HEK293 (cell line): ENCODE measurements around the gene MYLK.
"Not testable (repeated sequence)": the region's sequence is repeated elsewhere in the genome, so short reads cannot be mapped to it uniquely, and the experiment has no call there.

Experiments used
- CTCF ChIA-PET: fragments of 350-600 bp; formaldehyde crosslinking; extraction: SDS; loops from one replicate; lab custom pipeline; 2021; ENCODE audit warnings: antibody characterized with exemption; lab: Yijun Ruan, JAX
- POLR2A ChIA-PET: fragments of 300-600 bp; formaldehyde crosslinking; extraction: SDS; loops from one replicate; lab custom pipeline; 2020; ENCODE audit warnings: antibody characterized with exemption, inconsistent platforms; lab: Yijun Ruan, JAX
- H3K27ac ChIP-seq: fragments of 200-500 bp; sonication (Bioruptor generic); 2 replicates; pipeline ENCODE4 v1.5.1; 2014; ENCODE audit warnings: low read depth, low read length, control low read depth, inconsistent platforms; ENCODE audit errors: extremely low read depth
- H3K36me3 ChIP-seq, 2 experiments: fragments of 200-500 bp in 1 of 2; sonication (Bioruptor generic) in 1 of 2; 1 replicate in 1 of 2; 2 replicates in 1 of 2; pipeline ENCODE4 v1.5.1; 2014 to 2017; ENCODE audit warnings: inconsistent platforms in 2 of 2, low read length in 2 of 2; ENCODE audit not compliant: control insufficient read depth in 2 of 2, insufficient read depth in 1 of 2
- H3K4me1 ChIP-seq: fragments of 200-500 bp; sonication (Bioruptor generic); 2 replicates; pipeline ENCODE4 v1.5.1; 2014; ENCODE audit warnings: mild to moderate bottlenecking, low read length, inconsistent platforms; ENCODE audit not compliant: control insufficient read depth, insufficient read depth
- H3K4me3 ChIP-seq: 2 replicates; pipeline ENCODE4 v1.5.1; 2011; ENCODE audit warnings: low read depth, mild to moderate bottlenecking, control low read depth, low read length, moderate library complexity
- H3K9me3 ChIP-seq: fragments of 200-500 bp; sonication (Bioruptor generic); 2 replicates; pipeline ENCODE4 v1.5.1; 2014; ENCODE audit warnings: low read depth, low read length, inconsistent platforms; ENCODE audit not compliant: control insufficient read depth, insufficient read depth
- ELK4 ChIP-seq: IDR thresholded peaks from 2 replicates; pipeline ENCODE4 v1.6.1; 2011; ENCODE audit warnings: mild to moderate bottlenecking, low read depth, low read length, borderline replicate concordance
- KLF10 ChIP-seq: fragments of 450-650 bp; IDR thresholded peaks from 2 replicates; pipeline ENCODE4 v1.5.1; 2018; ENCODE audit warnings: missing biosample characterization, mild to moderate bottlenecking, missing genetic modification characterization
- OVOL3 ChIP-seq: fragments of 450-650 bp; formaldehyde crosslinking; IDR thresholded peaks from 2 replicates; pipeline ENCODE4 v1.5.1; 2016; ENCODE audit warnings: missing biosample characterization, missing genetic modification characterization
- SP3 ChIP-seq: fragments of 450-650 bp; formaldehyde crosslinking; IDR thresholded peaks from 2 replicates; pipeline ENCODE4 v1.5.1; 2016; ENCODE audit warnings: missing biosample characterization, missing genetic modification characterization
- ZBTB11 ChIP-seq: fragments of 450-650 bp; formaldehyde crosslinking; conservative IDR thresholded peaks from 2 replicates; pipeline ENCODE4 v1.5.1; 2016; ENCODE audit warnings: low read depth, missing biosample characterization, missing genetic modification characterization
- ZIC2 ChIP-seq: fragments of 450-650 bp; formaldehyde crosslinking; IDR thresholded peaks from 2 replicates; pipeline ENCODE4 v1.5.1; 2016; ENCODE audit warnings: missing biosample characterization, missing genetic modification characterization
- ZNF112 ChIP-seq: fragments of 450-650 bp; formaldehyde crosslinking; IDR thresholded peaks from 2 replicates; pipeline ENCODE4 v1.5.0; 2017; ENCODE audit warnings: missing biosample characterization, missing genetic modification characterization
- ZNF140 ChIP-seq: fragments of 450-650 bp; formaldehyde crosslinking; IDR thresholded peaks from 2 replicates; pipeline ENCODE4 v1.5.1; 2016; ENCODE audit warnings: missing biosample characterization, missing genetic modification characterization
- ZNF2 ChIP-seq: fragments of 450-650 bp; formaldehyde crosslinking; IDR thresholded peaks from 2 replicates; pipeline ENCODE4 v1.5.1; 2016; ENCODE audit warnings: missing biosample characterization, missing genetic modification characterization
- ZNF223 ChIP-seq: fragments of 450-650 bp; formaldehyde crosslinking; IDR thresholded peaks from 2 replicates; pipeline ENCODE4 v1.5.1; 2016; ENCODE audit warnings: missing biosample characterization, missing genetic modification characterization
- ZNF335 ChIP-seq: fragments of 450-650 bp; formaldehyde crosslinking; conservative IDR thresholded peaks from 2 replicates; pipeline ENCODE4 v1.5.1; 2016; ENCODE audit warnings: missing biosample characterization, missing genetic modification characterization
- ZNF394 ChIP-seq: fragments of 450-650 bp; formaldehyde crosslinking; IDR thresholded peaks from 2 replicates; pipeline ENCODE4 v1.5.1; 2016; ENCODE audit warnings: missing biosample characterization, missing genetic modification characterization, mild to moderate bottlenecking, moderate library complexity, borderline replicate concordance
- ZNF426 ChIP-seq: fragments of 450-650 bp; formaldehyde crosslinking; IDR thresholded peaks from 2 replicates; pipeline ENCODE4 v1.5.1; 2017; ENCODE audit warnings: missing biosample characterization, missing genetic modification characterization, mild to moderate bottlenecking, inconsistent platforms, moderate library complexity
- ZNF48 ChIP-seq: fragments of 450-650 bp; formaldehyde crosslinking; IDR thresholded peaks from 2 replicates; pipeline ENCODE4 v1.5.1; 2016; ENCODE audit warnings: missing biosample characterization, missing genetic modification characterization
- ZNF501 ChIP-seq: fragments of 450-650 bp; formaldehyde crosslinking; IDR thresholded peaks from 2 replicates; pipeline ENCODE4 v1.5.1; 2016; ENCODE audit warnings: missing biosample characterization, missing genetic modification characterization
- ZNF521 ChIP-seq: fragments of 450-650 bp; formaldehyde crosslinking; IDR thresholded peaks from 2 replicates; pipeline ENCODE4 v1.5.1; 2017; ENCODE audit warnings: missing biosample characterization, mild to moderate bottlenecking, missing genetic modification characterization
- ZNF549 ChIP-seq: fragments of 450-650 bp; IDR thresholded peaks from 2 replicates; pipeline ENCODE4 v1.5.1; 2018; ENCODE audit warnings: missing biosample characterization, missing genetic modification characterization, mild to moderate bottlenecking, inconsistent platforms, moderate library complexity
- ZNF623 ChIP-seq: fragments of 450-650 bp; formaldehyde crosslinking; IDR thresholded peaks from 2 replicates; pipeline ENCODE4 v1.5.1; 2016; ENCODE audit warnings: missing biosample characterization, missing genetic modification characterization
- ZNF664 ChIP-seq: fragments of 450-650 bp; formaldehyde crosslinking; IDR thresholded peaks from 2 replicates; pipeline ENCODE4 v1.5.1; 2016; ENCODE audit warnings: missing biosample characterization, missing genetic modification characterization
- ZNF707 ChIP-seq: fragments of 450-650 bp; formaldehyde crosslinking; IDR thresholded peaks from 2 replicates; pipeline ENCODE4 v1.5.1; 2016; ENCODE audit warnings: missing biosample characterization, missing genetic modification characterization
- ZNF776 ChIP-seq: fragments of 450-650 bp; formaldehyde crosslinking; IDR thresholded peaks from 2 replicates; pipeline ENCODE4 v1.5.0; 2017; ENCODE audit warnings: missing biosample characterization, missing genetic modification characterization, borderline replicate concordance
- ZSCAN16 ChIP-seq: fragments of 450-650 bp; formaldehyde crosslinking; IDR thresholded peaks from 2 replicates; pipeline ENCODE4 v1.5.1; 2016; ENCODE audit warnings: missing biosample characterization, missing genetic modification characterization
- ZSCAN23 ChIP-seq: fragments of 450-650 bp; formaldehyde crosslinking; IDR thresholded peaks from 2 replicates; pipeline ENCODE4 v1.5.1; 2016; ENCODE audit warnings: missing biosample characterization, missing genetic modification characterization
- TF ChIP-seq, protein P1 (sequence below): fragments of 450-650 bp; formaldehyde crosslinking; IDR thresholded peaks from 2 replicates; pipeline ENCODE4 v1.5.1; 2016; ENCODE audit warnings: missing biosample characterization, missing genetic modification characterization

Gene MYLK

GRCh38 chr3:123711356-123711755, 172.8 kb downstream of the MYLK start:
- CTCF ChIA-PET, result interaction anchor here (0.9 to 2.5 kb wide), 4 partner anchors 9 to 59 kb away, joined by 3 to 11 read pairs (median 5); no protein-coding TSS in a partner anchor
- H3K36me3 ChIP-seq, result peaks cover 0 to 8% of the 10 kb centered on the region in 2 experiments; a peak in 1 of 3 replicates
- POLR2A ChIA-PET, result no interaction called here

DNA sequence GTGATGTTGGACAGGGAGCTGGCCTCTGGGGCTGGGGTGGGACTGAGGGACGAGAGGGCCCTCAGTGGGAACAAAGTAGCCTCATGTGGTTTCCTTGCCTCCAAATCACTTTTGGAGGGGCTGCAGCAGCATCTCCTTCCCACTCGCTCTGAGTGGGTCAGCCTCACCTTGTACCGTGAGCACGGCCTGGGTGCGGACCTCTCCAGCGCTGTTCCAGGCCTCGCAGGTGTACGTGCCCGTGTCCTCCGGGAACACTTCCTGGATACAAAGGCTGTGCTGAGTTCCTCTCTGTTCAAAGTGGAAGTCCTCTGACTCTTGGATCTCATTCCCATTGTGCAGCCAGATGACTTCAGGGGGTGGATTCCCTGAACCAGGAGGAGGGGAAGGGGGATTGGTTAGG, 175.6 kb downstream of the MYLK start:
- H3K4me3 ChIP-seq, result no peak overlapping the region
- H3K9me3 ChIP-seq, result no peaks in the 10 kb centered on the region
- ChIA-PET POLR2A (no interaction called here), CTCF (no interaction called here)
- H3K27ac ChIP-seq, result no peak overlapping the region
- no peaks in the 10 kb centered on the region for H3K4me1 ChIP-seq
- peaks cover 0 to 8% of the 10 kb centered on the region in 2 experiments; a peak in 1 of 3 replicates for H3K36me3 ChIP-seq
- TF ChIP-seq ZIC2 (tag by site-specific recombination) (no peak), ZNF112 (tag by site-specific recombination) (no peak), ZNF707 (tag by site-specific recombination) (no peak), ZNF623 (tag by site-specific recombination) (no peak), ZNF335 (tag by site-specific recombination) (no peak), ZNF394 (tag by site-specific recombination) (no peak), ZNF664 (tag by site-specific recombination) (no peak), KLF10 (tag by site-specific recombination) (no peak), ZSCAN23 (tag by site-specific recombination) (no peak), SP3 (no peak), ZNF140 (tag by site-specific recombination) (no peak), ELK4 (no peak), ZNF48 (no peak), ZNF776 (no peak)

More at GRCh38 chr3:123711356-123711755, 172.8 kb downstream of the MYLK start:
- no peak overlapping the region for H3K4me3 ChIP-seq
- no peaks in the 10 kb centered on the region for H3K9me3 ChIP-seq
- H3K4me1 ChIP-seq, result no peaks in the 10 kb centered on the region
- TF ChIP-seq ZNF426 (tag by site-specific recombination), result no peak
- TF ChIP-seq ZNF549 (tag by site-specific recombination), result no peak
- TF ChIP-seq ZNF2 (tag by site-specific recombination), result no peak
- TF ChIP-seq OVOL3, result no peak
- H3K27ac ChIP-seq, result no peak overlapping the region

DNA sequence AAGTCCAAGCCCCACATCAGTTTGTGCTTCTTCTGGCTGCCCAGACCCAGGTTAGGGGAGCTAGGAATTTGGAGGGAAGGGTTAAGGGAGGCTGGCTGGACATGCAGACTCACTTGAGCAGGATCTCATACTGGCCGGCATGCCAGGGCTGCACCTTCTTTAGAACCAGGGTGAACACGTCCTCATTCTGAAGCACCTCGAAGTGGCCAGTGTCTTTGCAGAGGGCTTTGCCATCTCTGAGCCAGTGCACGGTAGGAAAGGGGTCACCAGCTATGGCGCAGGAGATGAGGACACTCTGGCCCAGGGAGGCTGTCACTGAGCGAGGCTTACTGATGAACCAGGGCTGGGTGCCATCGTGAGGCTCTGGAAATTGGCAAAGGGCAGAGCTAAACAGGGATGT, 176.5 kb downstream of the MYLK start:
- H3K27ac ChIP-seq, H3K9me3 ChIP-seq, H3K4me1 ChIP-seq, POLR2A ChIA-PET, H3K4me3 ChIP-seq, H3K36me3 ChIP-seq: not testable (repeated sequence)
- CTCF ChIA-PET, result interaction anchor here (0.8 to 2.2 kb wide), 3 partner anchors 15 to 65 kb away, joined by 4 to 14 read pairs (median 6); no protein-coding TSS in a partner anchor

DNA sequence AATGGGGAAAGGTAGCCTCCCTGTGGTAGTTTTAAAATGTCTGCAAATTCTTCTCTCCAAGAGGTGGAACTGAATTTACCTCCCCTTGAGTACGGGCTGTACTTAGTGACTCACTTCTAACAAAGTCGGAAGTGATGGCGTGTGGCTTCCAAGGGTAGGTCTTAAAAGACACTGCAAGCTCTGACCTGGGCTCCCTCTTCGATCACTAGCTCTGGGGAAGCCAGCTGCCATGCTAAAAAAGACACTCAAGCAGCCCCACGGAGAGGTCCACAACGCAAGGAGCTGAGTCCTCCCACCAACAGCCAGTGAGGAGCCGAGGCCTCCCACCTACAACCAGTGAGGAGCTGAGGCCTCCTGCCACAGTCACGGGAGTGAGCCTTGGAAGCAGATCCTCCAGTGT, 177.3 kb downstream of the MYLK start:
- POLR2A ChIA-PET, result no interaction called here
- Histone ChIP-seq H3K4me1 (no peaks in the 10 kb centered on the region), H3K9me3 (no peaks in the 10 kb centered on the region), H3K4me3 (no peak overlapping the region), H3K27ac (no peak overlapping the region), H3K36me3 (peaks cover 0 to 8% of the 10 kb centered on the region in 2 experiments; a peak in 1 of 3 replicates)
- CTCF ChIA-PET, result interaction anchor here (0.8 to 2.2 kb wide), 4 partner anchors 16 to 65 kb away, joined by 3 to 14 read pairs (median 5); no protein-coding TSS in a partner anchor
- TF ChIP-seq ZSCAN16, result no peak
- TF ChIP-seq ZNF223 (tag by site-specific recombination), result no peak
- no peak for TF ChIP-seq ZNF501
- TF ChIP-seq ZNF776, result no peak
- no peak for TF ChIP-seq ZBTB11 (tag by site-specific recombination)
- TF ChIP-seq SP3, result no peak
- TF ChIP-seq ZNF521, result no peak
- TF ChIP-seq, protein P1, sequence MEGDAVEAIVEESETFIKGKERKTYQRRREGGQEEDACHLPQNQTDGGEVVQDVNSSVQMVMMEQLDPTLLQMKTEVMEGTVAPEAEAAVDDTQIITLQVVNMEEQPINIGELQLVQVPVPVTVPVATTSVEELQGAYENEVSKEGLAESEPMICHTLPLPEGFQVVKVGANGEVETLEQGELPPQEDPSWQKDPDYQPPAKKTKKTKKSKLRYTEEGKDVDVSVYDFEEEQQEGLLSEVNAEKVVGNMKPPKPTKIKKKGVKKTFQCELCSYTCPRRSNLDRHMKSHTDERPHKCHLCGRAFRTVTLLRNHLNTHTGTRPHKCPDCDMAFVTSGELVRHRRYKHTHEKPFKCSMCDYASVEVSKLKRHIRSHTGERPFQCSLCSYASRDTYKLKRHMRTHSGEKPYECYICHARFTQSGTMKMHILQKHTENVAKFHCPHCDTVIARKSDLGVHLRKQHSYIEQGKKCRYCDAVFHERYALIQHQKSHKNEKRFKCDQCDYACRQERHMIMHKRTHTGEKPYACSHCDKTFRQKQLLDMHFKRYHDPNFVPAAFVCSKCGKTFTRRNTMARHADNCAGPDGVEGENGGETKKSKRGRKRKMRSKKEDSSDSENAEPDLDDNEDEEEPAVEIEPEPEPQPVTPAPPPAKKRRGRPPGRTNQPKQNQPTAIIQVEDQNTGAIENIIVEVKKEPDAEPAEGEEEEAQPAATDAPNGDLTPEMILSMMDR (tag by site-specific recombination), result no peak
